Epithelial cell of proximal tubule (primary cell): ENCODE measurements around the gene CDK5RAP3. TPM values are rescaled to one million over a fixed set of nuclear protein-coding genes. Genes with fewer than 3 reads are reported as not detected.
A peak's percentile ranks its signal among the peaks of the same experiment; 100 is the strongest.

Source experiments
- DNase-seq: peaks from one replicate; pipeline ENCODE4 v3.0.0-alpha.2; 2011; ENCODE audit warnings: low read depth
- H3K4me3 ChIP-seq: 2 replicates; pipeline ENCODE4 v1.5.1; 2011; ENCODE audit warnings: low read depth, mild to moderate bottlenecking, low read length
- total RNA-seq: library from RNA; depleted of rRNA; stranded (reverse); fragments of >200 nt; gene quantifications from 2 replicates; pipeline ENCODE4 v1.2.3, GENCODE V29; 2015
- TF ChIP-seq, protein P1 (sequence below): conservative IDR thresholded peaks from 2 replicates; pipeline ENCODE4 v1.5.1; 2012; ENCODE audit warnings: low read depth, mild to moderate bottlenecking, low read length

CDK5RAP3 gene
- total RNA-seq, 1 donor from 2014 or later, result 111 TPM

DNA sequence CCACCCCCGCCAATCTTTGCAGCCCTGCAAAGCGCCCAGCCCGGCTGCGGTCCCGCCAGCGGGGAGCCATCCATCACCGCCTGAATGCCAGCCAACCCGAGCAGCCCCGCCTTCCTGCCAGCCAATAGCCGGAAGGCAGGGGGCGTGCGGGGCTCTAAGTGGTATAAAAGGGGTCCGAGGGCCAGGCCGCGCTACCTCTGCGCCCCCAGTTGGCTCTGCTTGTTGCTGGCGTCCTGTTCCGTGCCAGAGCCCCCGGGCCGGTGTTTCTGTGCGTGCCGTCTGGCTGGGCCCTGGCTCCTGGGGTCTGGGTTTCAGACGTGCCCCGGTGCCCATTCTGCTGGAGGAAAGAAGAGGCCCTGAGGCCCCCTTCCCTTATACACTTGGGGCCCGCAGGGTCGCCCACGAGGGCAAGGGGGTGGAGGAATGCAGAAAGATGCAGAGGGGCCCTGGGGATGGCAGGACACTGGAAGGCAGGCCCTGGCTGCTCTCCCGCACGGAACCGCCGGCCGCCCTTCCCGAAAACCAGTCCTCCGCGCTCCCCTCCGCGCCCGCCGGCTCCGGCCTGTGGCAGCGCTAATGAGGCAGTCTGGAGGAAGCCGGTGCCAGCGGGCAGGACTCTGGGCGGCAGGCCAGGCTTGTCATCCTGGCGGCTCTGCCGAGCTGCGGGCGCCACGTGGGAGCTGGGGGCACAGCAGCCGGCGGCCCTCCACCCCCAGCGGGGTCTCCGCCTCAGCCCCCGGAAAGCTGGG is 52.7 kb downstream of the CDK5RAP3 start:
- TF ChIP-seq, protein P1, sequence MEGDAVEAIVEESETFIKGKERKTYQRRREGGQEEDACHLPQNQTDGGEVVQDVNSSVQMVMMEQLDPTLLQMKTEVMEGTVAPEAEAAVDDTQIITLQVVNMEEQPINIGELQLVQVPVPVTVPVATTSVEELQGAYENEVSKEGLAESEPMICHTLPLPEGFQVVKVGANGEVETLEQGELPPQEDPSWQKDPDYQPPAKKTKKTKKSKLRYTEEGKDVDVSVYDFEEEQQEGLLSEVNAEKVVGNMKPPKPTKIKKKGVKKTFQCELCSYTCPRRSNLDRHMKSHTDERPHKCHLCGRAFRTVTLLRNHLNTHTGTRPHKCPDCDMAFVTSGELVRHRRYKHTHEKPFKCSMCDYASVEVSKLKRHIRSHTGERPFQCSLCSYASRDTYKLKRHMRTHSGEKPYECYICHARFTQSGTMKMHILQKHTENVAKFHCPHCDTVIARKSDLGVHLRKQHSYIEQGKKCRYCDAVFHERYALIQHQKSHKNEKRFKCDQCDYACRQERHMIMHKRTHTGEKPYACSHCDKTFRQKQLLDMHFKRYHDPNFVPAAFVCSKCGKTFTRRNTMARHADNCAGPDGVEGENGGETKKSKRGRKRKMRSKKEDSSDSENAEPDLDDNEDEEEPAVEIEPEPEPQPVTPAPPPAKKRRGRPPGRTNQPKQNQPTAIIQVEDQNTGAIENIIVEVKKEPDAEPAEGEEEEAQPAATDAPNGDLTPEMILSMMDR, result no peak
- no peak for DNase-seq
- peak overlapping the region; percentile 52 for H3K4me3 ChIP-seq

DNA sequence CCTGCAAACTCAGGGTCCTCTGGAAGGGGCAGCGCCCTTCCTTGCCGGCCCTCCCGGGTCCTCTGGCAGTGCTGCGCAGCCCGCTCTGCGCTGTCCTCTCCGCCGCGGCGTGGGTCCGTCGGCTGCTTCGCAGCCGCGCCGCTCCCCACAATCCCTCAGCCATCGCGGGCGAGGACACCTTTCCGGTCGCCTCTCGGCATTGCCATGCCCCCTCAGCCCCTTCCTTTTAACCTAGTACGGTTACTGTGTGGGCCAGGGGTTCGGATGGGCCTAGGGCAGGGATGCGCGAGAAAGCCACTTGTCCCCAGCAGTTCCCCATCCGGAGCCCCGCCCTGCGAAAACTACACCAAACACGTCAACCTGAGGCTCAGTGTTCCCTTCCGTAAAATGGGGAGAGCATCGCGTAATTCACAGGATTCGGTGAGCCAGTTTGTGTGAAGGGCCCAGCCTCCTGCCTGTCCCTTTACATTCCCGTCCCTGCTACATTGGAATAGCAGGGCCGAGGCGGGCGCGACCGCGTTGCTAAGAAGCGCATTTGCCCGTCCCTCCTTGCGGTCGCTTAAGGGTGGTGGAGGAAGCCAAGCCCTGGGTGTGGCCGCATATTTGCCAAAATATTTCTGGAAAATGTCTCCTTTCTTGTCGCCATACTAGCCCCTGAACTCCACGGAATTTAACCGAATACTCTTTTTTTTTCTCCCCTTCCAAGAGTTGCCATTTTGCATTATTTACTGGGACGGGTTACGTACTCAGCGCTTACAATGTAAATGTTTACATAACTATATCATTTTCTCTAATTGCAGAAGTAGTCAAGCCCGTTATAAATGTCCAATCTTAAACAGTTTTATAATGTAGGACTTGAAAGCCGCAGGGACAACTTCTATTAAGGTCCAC is 53.5 kb downstream of the CDK5RAP3 start:
- DNase-seq, result no peak
- TF ChIP-seq, protein P1, result no peak
- peak overlapping the region; percentile 52 for H3K4me3 ChIP-seq

DNA sequence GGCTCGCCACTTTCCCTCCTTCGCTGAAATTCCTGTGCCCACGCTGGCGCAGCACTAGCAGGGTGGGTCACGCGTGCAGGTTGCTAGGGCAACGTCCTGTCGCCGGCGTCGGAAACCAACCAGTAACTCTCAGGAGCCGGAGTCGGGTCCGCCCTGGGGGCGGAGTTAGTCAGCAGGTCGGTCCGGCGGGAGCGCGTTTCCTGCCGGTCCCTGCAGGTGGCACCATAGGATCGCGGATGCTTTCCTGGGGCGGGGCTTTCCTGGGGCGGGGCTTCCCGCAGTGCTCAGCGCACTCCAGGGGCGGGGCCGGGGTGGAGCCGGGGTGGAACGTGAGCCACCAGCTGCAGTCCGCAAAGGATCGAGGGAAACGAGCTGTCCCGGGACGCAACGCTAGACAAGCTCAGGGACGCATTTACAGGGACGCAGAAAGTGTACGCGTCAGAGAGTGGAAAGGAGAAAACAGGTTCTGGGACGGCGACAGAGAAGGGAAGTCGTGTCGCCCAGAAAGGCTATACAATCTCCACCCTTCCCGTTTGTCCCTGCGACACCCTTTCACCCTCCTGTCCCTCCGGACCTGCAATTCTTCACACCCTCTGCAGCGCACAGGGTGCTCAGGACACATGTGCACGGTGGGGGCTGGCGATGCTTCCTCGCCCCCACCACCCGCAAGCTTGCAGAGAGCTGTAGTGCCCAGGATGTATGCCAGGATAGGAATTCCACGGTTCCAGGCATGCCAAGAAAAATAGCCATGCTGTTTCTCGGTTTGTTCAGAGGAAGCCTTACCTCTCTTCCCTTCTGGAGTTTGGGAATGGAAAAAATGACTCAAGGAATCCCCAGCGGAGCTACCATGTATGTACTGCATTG is 54.4 kb downstream of the CDK5RAP3 start:
- H3K4me3 ChIP-seq, result peak overlapping the region; percentile 60
- peak; percentile 70 for DNase-seq
- TF ChIP-seq, protein P1, result peak; percentile 66

DNA sequence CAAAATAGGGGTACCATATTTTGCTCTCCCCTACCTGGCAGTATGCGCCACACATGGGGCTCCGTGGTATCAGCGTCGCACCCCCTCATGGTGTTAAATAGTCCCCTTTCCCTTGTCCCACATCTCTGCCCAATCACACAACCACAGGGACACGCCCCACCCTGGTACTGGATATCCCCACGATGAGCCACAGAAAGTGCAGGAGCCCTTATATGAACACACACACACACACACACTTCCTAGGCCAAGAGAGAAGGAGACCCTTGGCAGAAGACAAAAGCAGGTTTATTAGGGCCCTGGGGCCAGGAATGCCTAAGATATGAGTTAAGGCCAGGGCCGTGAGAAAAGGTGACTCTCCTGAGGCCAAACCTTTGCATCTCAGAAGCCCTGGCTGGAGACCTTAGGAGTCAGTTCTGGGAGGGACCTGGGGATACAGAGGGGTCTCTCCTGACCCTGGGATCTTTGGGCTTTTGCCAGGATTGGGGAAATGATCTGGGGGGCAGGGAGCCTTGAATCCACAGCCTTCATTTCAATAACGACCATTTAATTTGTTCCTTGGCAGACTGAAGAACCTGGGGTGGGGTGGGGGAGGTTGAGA is 55.1 kb downstream of the CDK5RAP3 start:
- TF ChIP-seq, protein P1, result no peak
- H3K4me3 ChIP-seq, result peak overlapping the region; percentile 60
- no peak for DNase-seq

DNA sequence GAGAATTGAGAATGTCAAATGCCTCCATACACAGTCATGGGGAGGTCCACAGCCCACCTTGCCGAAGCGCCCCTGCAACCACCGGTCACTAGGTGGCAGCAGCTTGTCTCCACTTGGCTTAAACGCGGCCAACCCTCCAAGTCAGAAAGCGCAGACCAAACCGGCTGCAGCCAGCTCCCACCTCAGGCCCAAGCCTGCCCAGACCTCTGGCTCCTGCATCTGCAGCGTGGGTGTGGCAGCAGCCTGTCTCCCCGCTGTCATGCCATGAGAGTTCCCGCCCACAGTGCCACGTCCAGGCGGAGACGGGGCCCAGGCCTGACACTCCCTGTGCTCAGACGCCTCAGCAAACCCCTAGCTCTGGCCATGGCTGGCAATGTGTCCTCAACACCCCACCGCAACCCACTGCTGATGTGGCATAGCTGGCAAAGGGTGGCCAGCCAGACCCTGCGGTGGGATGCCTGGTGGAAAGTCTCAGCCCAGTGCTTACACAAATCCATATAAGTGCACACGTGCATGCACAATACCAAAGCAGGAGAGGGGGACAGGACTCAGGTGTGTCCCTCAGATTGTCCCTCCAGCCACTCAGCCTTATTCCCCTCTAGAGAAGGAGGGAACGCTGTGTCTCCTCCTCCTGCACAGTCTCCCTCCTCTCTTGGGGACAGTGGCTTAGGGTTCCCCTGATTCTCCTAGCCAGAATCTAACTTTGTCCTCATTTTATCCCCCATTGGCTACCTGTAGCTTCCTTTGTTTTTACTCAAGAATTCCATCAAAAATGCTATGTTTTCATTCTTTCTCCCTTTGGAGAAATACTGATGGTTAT is 55.8 kb downstream of the CDK5RAP3 start:
- H3K4me3 ChIP-seq, result no peak overlapping the region
- DNase-seq, result no peak

More for the DNA sequence above, 55.8 kb downstream of the CDK5RAP3 start:
- TF ChIP-seq, protein P1, result peak; percentile 86
